Fibroblast of pulmonary artery (primary cell): Measurements from ENCODE around the gene LTB4R.

Experiments used
- DNase-seq: peaks from one replicate; pipeline ENCODE4 v3.0.0-alpha.2; 2010; ENCODE audit warnings: low read depth
- H3K4me3 ChIP-seq: replicated peaks from 2 replicates; pipeline ENCODE4 v1.5.1; 2011; ENCODE audit warnings: low read depth, mild to moderate bottlenecking, control low read depth, low read length, moderate library complexity
- TF ChIP-seq, protein P1 (sequence below): IDR thresholded peaks from 2 replicates; pipeline ENCODE4 v1.5.1; 2011; ENCODE audit warnings: mild to moderate bottlenecking, control low read depth, low read length, inconsistent platforms; ENCODE audit errors: missing control alignments

LTB4R gene

GRCh38 chr14:24271834-24272263 is 39.5 kb upstream of the LTB4R start:
- H3K4me3 ChIP-seq = peak overlapping the region; percentile 78
- TF ChIP-seq, protein P1, sequence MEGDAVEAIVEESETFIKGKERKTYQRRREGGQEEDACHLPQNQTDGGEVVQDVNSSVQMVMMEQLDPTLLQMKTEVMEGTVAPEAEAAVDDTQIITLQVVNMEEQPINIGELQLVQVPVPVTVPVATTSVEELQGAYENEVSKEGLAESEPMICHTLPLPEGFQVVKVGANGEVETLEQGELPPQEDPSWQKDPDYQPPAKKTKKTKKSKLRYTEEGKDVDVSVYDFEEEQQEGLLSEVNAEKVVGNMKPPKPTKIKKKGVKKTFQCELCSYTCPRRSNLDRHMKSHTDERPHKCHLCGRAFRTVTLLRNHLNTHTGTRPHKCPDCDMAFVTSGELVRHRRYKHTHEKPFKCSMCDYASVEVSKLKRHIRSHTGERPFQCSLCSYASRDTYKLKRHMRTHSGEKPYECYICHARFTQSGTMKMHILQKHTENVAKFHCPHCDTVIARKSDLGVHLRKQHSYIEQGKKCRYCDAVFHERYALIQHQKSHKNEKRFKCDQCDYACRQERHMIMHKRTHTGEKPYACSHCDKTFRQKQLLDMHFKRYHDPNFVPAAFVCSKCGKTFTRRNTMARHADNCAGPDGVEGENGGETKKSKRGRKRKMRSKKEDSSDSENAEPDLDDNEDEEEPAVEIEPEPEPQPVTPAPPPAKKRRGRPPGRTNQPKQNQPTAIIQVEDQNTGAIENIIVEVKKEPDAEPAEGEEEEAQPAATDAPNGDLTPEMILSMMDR = no peak

GRCh38 chr14:24272467-24272866 is 38.8 kb upstream of the LTB4R start:
- TF ChIP-seq, protein P1 = no peak
- no peak overlapping the region for H3K4me3 ChIP-seq
- no peak for DNase-seq

More at GRCh38 chr14:24271834-24272263, 39.5 kb upstream of the LTB4R start:
- DNase-seq = no peak

DNA sequence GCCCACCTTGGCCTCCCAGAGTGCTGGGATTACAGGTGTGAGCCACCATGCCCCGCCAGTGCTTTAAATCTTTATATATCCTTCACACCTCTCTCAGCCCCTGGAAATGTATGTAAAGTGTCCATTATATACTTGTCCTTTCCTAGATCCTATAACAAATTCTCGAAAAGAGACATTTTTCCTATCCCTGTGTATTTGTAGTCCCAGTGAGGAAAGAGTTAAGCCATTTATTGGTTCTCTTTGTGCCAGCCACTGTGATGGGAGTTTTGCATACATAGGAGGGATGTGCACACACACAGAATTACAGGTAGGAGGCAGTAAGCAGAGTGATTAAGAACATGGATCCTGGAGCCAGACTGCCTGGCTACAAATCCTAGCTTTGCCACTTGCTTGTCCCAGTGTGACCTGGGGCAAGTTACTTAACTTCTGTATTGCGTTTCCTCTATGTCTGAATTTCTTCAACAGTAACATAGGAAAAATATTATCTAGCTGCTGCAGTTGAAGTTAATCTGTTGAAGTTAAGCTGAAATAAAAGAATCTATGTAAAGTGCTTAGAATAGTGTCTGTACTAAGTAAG is 37.8 kb upstream of the LTB4R start:
- TF ChIP-seq, protein P1 = peak; percentile 17
- no peak for DNase-seq
- no peak overlapping the region for H3K4me3 ChIP-seq

- TF ChIP-seq, protein P1 = no peak
- no peak overlapping the region for H3K4me3 ChIP-seq
- DNase-seq = no peak
Observed at GRCh38 chr14:24274101-24274543, 37.2 kb upstream of the LTB4R start.

DNA sequence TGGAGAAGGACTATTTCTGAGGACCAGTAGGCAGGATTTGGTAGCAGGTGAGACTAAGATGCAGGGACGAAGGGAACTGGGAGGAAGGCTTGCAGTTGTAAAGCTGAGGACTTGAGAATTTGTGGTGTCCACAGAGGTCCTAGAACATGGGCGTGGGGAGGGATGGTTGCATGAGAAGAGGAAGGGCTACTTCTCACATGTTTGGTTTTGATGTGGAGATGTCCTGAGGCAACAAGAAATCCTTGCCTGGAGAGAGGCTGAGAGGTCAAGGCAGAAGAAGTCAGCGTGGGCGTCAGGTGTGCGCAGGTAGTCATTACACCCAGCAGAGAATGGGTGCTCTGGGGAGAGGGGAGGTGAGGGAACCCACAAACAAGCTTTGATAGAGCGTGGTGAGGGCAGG is 34.2 kb upstream of the LTB4R start:
- H3K4me3 ChIP-seq = no peak overlapping the region
- no peak for DNase-seq
- TF ChIP-seq, protein P1 = no peak

- TF ChIP-seq, protein P1 = no peak
- H3K4me3 ChIP-seq = no peak overlapping the region
- DNase-seq = no peak
Observed at GRCh38 chr14:24277606-24278321, 33.5 kb upstream of the LTB4R start.

DNA sequence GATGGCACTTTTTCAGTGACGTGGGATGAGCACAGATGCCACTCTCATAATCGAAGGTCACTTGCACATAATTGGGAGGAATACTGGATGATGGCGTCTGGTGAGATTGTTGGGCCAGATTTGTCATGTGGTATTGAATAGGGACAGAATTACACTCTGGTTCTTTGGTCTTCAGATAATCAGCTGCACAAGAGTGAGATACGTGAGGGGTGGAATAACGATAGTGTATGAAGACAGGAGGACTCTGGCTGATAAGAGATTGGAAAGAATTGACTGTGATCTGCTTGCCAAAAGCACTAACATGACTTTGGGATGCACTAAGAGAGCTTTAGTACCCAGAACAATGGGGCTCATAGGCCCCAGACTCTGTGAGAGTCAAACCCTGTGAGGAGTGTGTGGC is 32.9 kb upstream of the LTB4R start:
- DNase-seq = no peak
- TF ChIP-seq, protein P1 = no peak
- no peak overlapping the region for H3K4me3 ChIP-seq
